HepG2 (cell line): ENCODE results near the gene ZNF483.

Experiments used
- BRD4 ChIP-seq: sonication (generic); formaldehyde crosslinking; IDR thresholded peaks from 2 replicates; pipeline ENCODE4 v1.4.0; 2020; ENCODE audit warnings: missing genetic modification reagents
- BRF2 ChIP-seq: sonication (generic); formaldehyde crosslinking; IDR thresholded peaks from 2 replicates; pipeline ENCODE4 v1.8.1; 2022; ENCODE audit warnings: mild to moderate bottlenecking, missing genetic modification reagents
- FOXC1 ChIP-seq: sonication (generic); formaldehyde crosslinking; IDR thresholded peaks from 2 replicates; pipeline ENCODE4 v1.8.0; 2022; ENCODE audit warnings: mild to moderate bottlenecking, missing genetic modification reagents, borderline replicate concordance
- NFKB2 ChIP-seq: sonication (generic); formaldehyde crosslinking; IDR thresholded peaks from 2 replicates; pipeline ENCODE4 v1.4.0; 2020; ENCODE audit warnings: missing genetic modification reagents, borderline replicate concordance
- USF2 ChIP-seq, 2 experiments: sonication (generic) in 1 of 2; formaldehyde crosslinking in 1 of 2; IDR thresholded peaks; 2 replicates each; pipeline versions ENCODE4 v1.5.1 to v1.6.1; 2011 to 2020; ENCODE audit warnings: borderline replicate concordance in 1 of 2, low read depth in 1 of 2, low read length in 1 of 2, mild to moderate bottlenecking in 1 of 2, missing genetic modification reagents in 1 of 2, moderate library complexity in 1 of 2
- ZKSCAN8 ChIP-seq: IDR thresholded peaks from 2 replicates; pipeline ENCODE4 v1.6.1; 2016; ENCODE audit warnings: borderline replicate concordance, missing genetic modification reagents, missing compliant biosample characterization
- ZNF556 ChIP-seq: sonication (generic); formaldehyde crosslinking; IDR thresholded peaks from 2 replicates; pipeline ENCODE4 v1.4.0; 2020; ENCODE audit warnings: mild to moderate bottlenecking, missing genetic modification reagents, borderline replicate concordance
- ZNF678 ChIP-seq: sonication (generic); formaldehyde crosslinking; IDR thresholded peaks from 2 replicates; pipeline ENCODE4 v1.4.0; 2020; ENCODE audit warnings: mild to moderate bottlenecking, missing genetic modification reagents

- TF ChIP-seq ZNF556 (CRISPR knock-in tag) = no peak
- TF ChIP-seq NFKB2 (CRISPR knock-in tag) = no peak
- TF ChIP-seq USF2 (IDR thresholded peaks at IDR 0.05; ENCODE audit: low read depth, low read length) = no peak
- no peak for TF ChIP-seq USF2 (CRISPR knock-in tag; IDR thresholded peaks at IDR 0.05; ENCODE audit: borderline replicate concordance)
- no peak for TF ChIP-seq ZKSCAN8 (CRISPR knock-in tag)
- TF ChIP-seq BRF2 = no peak
- no peak for TF ChIP-seq BRD4
- no peak for TF ChIP-seq FOXC1
- TF ChIP-seq ZNF678 (CRISPR knock-in tag) = no peak
Observed at GRCh38 chr9:111613436-111614040, 88.6 kb downstream of the ZNF483 start.
